Glutamatergic neuron (in vitro differentiated cells): Measurements from ENCODE around the gene USP19. TPM values are rescaled to one million over a fixed set of nuclear protein-coding genes. Genes with fewer than 3 reads are reported as not detected.
A peak's percentile ranks its signal among the peaks of the same experiment; 100 is the strongest.

ENCODE experiments used
- DNase-seq: peaks from one replicate; pipeline ENCODE4 v3.0.0; 2022
- H3K27ac Mint-ChIP-seq: one replicate; pipeline ENCODE4 v1.8.0; 2020; ENCODE audit warnings: mild to moderate bottlenecking, mixed read lengths, inconsistent platforms; ENCODE audit not compliant: unreplicated experiment
- H3K27me3 Mint-ChIP-seq: one replicate; pipeline ENCODE4 v1.8.0; 2020; ENCODE audit warnings: mild to moderate bottlenecking, moderate library complexity, mixed read lengths, inconsistent platforms; ENCODE audit not compliant: unreplicated experiment
- H3K36me3 Mint-ChIP-seq: one replicate; pipeline ENCODE4 v1.8.0; 2020; ENCODE audit warnings: mild to moderate bottlenecking, mixed read lengths, inconsistent platforms; ENCODE audit not compliant: unreplicated experiment
- H3K4me1 Mint-ChIP-seq: one replicate; pipeline ENCODE4 v1.8.0; 2020; ENCODE audit warnings: mild to moderate bottlenecking, low read depth, mixed read lengths, inconsistent platforms; ENCODE audit not compliant: unreplicated experiment
- H3K4me3 Mint-ChIP-seq: one replicate; pipeline ENCODE4 v1.8.0; 2020; ENCODE audit warnings: mild to moderate bottlenecking, mixed read lengths, inconsistent platforms; ENCODE audit not compliant: unreplicated experiment
- H3K9me3 Mint-ChIP-seq: one replicate; pipeline ENCODE4 v1.8.0; 2020; ENCODE audit warnings: mild to moderate bottlenecking, moderate library complexity, mixed read lengths, inconsistent platforms; ENCODE audit not compliant: unreplicated experiment
- CTCF ChIP-seq: fragments of 200-600 bp; sonication (generic); IDR thresholded peaks from one replicate; pipeline ENCODE4 v1.5.0; 2021; ENCODE audit not compliant: partially characterized antibody, unreplicated experiment
- total RNA-seq: library from RNA; stranded (reverse); fragmentation: NEBNext Ultra II Directional; extraction: Animal tissue kit (Norgen Biotek cat#: 25700); gene quantifications from one replicate; pipeline ENCODE4 v1.2.1, GENCODE V29; 2021; ENCODE audit not compliant: unreplicated experiment

The USP19 gene
- total RNA-seq, 1 donor from 2014 or later = 83.1 TPM

GRCh38 chr3:49121132-49121736, 611 bp upstream of the USP19 start:
- peaks cover 10% of the 10 kb centered on the region for H3K27me3 Mint-ChIP-seq
- peak overlapping the region; percentile 43 for H3K27ac Mint-ChIP-seq
- no peak for DNase-seq
- H3K4me3 Mint-ChIP-seq = peak overlapping the region; percentile 50
- H3K9me3 Mint-ChIP-seq = peaks cover 4% of the 10 kb centered on the region
- no peak for TF ChIP-seq CTCF
- no peaks in the 10 kb centered on the region for H3K36me3 Mint-ChIP-seq
- H3K4me1 Mint-ChIP-seq = no peaks in the 10 kb centered on the region

- peaks cover 4% of the 10 kb centered on the region for H3K9me3 Mint-ChIP-seq
- H3K36me3 Mint-ChIP-seq = no peaks in the 10 kb centered on the region
- H3K4me3 Mint-ChIP-seq = peak overlapping the region; percentile 93
- no peak for DNase-seq
- no peak for TF ChIP-seq CTCF
- H3K27ac Mint-ChIP-seq = peak overlapping the region; percentile 85
- peaks cover 13% of the 10 kb centered on the region for H3K27me3 Mint-ChIP-seq
- H3K4me1 Mint-ChIP-seq = no peaks in the 10 kb centered on the region
Observed at GRCh38 chr3:49120096-49120437, 556 bp downstream of the USP19 start.

DNA sequence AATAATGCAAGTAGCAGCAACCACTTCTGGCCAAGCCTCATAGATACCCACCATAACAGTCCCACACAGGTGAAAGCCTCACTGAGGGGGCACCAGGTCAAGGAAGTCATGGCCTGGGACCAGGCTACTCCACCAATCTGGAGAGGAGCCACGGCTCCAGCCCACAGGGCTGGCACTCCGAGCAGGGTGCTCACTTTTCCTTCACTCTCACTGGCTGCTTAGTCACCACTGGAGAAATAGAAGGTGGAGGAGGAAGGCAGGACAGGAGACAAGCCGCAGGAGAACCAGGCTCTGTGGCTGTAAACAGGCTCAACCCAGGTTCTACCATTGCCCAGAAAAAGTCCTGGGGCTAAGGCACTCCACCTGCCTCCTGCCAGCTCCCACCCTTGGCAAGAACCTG, 1.2 kb downstream of the USP19 start:
- no peak overlapping the region for H3K27ac Mint-ChIP-seq
- peaks cover 13% of the 10 kb centered on the region for H3K27me3 Mint-ChIP-seq
- H3K9me3 Mint-ChIP-seq = peaks cover 4% of the 10 kb centered on the region
- DNase-seq = no peak
- no peaks in the 10 kb centered on the region for H3K4me1 Mint-ChIP-seq
- H3K4me3 Mint-ChIP-seq = peak overlapping the region; percentile 93
- no peak for TF ChIP-seq CTCF
- H3K36me3 Mint-ChIP-seq = no peaks in the 10 kb centered on the region

GRCh38 chr3:49119036-49119435, 1.6 kb downstream of the USP19 start:
- TF ChIP-seq CTCF = no peak
- Mint-ChIP-seq H3K27me3 (peaks cover 13% of the 10 kb centered on the region), H3K36me3 (no peaks in the 10 kb centered on the region), H3K27ac (no peak overlapping the region), H3K9me3 (peaks cover 4% of the 10 kb centered on the region), H3K4me3 (peak overlapping the region; percentile 93), H3K4me1 (no peaks in the 10 kb centered on the region)
- DNase-seq = no peak

GRCh38 chr3:49112262-49112661, 8.4 kb downstream of the USP19 start:
- DNase-seq = no peak
- Mint-ChIP-seq H3K9me3 (peaks cover under 1% of the 10 kb centered on the region), H3K27ac (no peak overlapping the region), H3K36me3 (no peaks in the 10 kb centered on the region), H3K27me3 (peaks cover 5% of the 10 kb centered on the region), H3K4me1 (no peaks in the 10 kb centered on the region), H3K4me3 (no peak overlapping the region)
- no peak for TF ChIP-seq CTCF
